Adrenal gland (tissue), 5 donors: ENCODE measurements around the gene SYT5.

ENCODE experiments used
- POLR2A ChIP-seq, 2 donors: fragments of 450-650 bp; IDR thresholded peaks; one replicate each; pipeline ENCODE4 v1.6.1; 2017; ENCODE audit warnings: antibody characterized with exemption in 2 of 2, mild to moderate bottlenecking in 2 of 2, moderate library complexity in 1 of 2
- TF ChIP-seq, protein P1 (sequence below), 6 experiments: fragments of 450-650 bp in 4 of 6; fragments of 200-600 bp in 2 of 6; sonication (generic) in 1 of 6; IDR thresholded peaks; 1 replicate in 5 of 6; 2 replicates in 1 of 6; pipeline versions ENCODE4 v1.5.1 to v1.8.0; 2016 to 2021; ENCODE audit warnings: antibody characterized with exemption in 6 of 6, mild to moderate bottlenecking in 2 of 6, moderate library complexity in 1 of 6
- donor health status: DM: no; HTN: no; CAD: no.

DNA sequence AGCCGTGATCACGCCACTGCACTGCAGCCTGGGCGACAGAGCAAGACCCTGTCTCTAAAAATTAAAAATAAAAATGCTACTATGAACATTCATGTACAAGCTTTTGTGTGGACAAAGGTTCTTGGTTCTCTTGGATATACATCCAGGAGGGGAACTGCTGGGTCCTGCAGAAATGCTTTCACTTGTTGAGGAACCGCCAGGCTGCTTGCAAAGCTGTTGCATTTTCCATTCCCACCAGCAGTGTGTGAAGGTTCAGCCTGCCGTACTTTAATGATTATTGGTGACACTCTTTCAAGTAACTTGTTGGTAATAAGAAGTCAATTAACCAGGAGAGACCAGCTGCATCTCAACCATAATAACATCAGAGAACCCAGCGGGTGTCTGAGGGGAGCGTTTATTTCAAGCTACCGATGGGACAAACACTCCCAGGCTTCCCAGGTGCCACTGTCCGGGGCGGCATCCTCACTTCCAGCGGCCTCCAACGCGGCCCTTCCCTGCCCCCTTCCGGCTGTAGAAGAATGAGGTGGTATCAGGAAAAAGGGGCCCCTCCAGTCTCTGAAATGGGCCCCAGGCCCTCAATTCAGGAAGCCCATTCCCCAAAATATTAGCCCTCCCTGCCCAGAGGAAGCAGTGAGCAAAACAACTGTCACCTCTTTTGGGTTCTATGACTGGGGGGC, 47.5 kb downstream of the SYT5 start:
- no peak for TF ChIP-seq POLR2A (IDR thresholded peaks at IDR 0.05)
- TF ChIP-seq, protein P1, sequence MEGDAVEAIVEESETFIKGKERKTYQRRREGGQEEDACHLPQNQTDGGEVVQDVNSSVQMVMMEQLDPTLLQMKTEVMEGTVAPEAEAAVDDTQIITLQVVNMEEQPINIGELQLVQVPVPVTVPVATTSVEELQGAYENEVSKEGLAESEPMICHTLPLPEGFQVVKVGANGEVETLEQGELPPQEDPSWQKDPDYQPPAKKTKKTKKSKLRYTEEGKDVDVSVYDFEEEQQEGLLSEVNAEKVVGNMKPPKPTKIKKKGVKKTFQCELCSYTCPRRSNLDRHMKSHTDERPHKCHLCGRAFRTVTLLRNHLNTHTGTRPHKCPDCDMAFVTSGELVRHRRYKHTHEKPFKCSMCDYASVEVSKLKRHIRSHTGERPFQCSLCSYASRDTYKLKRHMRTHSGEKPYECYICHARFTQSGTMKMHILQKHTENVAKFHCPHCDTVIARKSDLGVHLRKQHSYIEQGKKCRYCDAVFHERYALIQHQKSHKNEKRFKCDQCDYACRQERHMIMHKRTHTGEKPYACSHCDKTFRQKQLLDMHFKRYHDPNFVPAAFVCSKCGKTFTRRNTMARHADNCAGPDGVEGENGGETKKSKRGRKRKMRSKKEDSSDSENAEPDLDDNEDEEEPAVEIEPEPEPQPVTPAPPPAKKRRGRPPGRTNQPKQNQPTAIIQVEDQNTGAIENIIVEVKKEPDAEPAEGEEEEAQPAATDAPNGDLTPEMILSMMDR (IDR thresholded peaks at IDR 0.05) = no peak
